Mammary epithelial cell (primary cell): ENCODE results near the gene STK32C.

Experiments used
- CTCF ChIP-seq, 2 donors: IDR thresholded peaks in 1 of 2; conservative IDR thresholded peaks in 1 of 2; 2 replicates each; pipeline ENCODE4 v1.5.1; 2011 to 2012; ENCODE audit warnings: inconsistent platforms in 2 of 2, low read length in 2 of 2, mild to moderate bottlenecking in 2 of 2, control low read depth in 1 of 2, low read depth in 1 of 2; ENCODE audit not compliant: insufficient read depth in 1 of 2; ENCODE audit errors: extremely low read depth in 1 of 2
- EZH2 ChIP-seq: IDR thresholded peaks from 2 replicates; pipeline ENCODE4 v1.6.1; 2012; ENCODE audit warnings: low read length, inconsistent platforms, borderline replicate concordance

GRCh38 chr10:132236881-132237280, 70.9 kb downstream of the STK32C start:
- TF ChIP-seq EZH2 (no peak), CTCF (conservative IDR thresholded peaks at IDR 0.05 in 1 of 2, IDR thresholded peaks at IDR 0.05 in 1 of 2; ENCODE audit: extremely low read depth in 1 of 2, insufficient read depth in 1 of 2, low read depth in 1 of 2, low read length in 2 of 2) (no peak)
